Activated naive CD8-positive, alpha-beta T cell (primary cell): ENCODE results near the gene AICDA.
"Not testable (repeated sequence)": the region's sequence is repeated elsewhere in the genome, so short reads cannot be mapped to it uniquely, and the experiment has no call there.

Experiments
- H3K27ac Mint-ChIP-seq: one replicate; pipeline ENCODE4 v1.8.0; 2021; ENCODE audit warnings: mixed read lengths
- H3K27me3 Mint-ChIP-seq: one replicate; pipeline ENCODE4 v1.8.0; 2021; ENCODE audit warnings: mixed read lengths
- H3K36me3 Mint-ChIP-seq: one replicate; pipeline ENCODE4 v1.8.0; 2021; ENCODE audit warnings: mixed read lengths
- H3K4me1 Mint-ChIP-seq: one replicate; pipeline ENCODE4 v1.8.0; 2021; ENCODE audit warnings: low read depth, mixed read lengths
- H3K4me3 Mint-ChIP-seq: one replicate; pipeline ENCODE4 v1.8.0; 2021; ENCODE audit warnings: mild to moderate bottlenecking, mixed read lengths
- H3K9me3 Mint-ChIP-seq: one replicate; pipeline ENCODE4 v1.8.0; 2021; ENCODE audit warnings: low read depth, mixed read lengths

AICDA gene

DNA sequence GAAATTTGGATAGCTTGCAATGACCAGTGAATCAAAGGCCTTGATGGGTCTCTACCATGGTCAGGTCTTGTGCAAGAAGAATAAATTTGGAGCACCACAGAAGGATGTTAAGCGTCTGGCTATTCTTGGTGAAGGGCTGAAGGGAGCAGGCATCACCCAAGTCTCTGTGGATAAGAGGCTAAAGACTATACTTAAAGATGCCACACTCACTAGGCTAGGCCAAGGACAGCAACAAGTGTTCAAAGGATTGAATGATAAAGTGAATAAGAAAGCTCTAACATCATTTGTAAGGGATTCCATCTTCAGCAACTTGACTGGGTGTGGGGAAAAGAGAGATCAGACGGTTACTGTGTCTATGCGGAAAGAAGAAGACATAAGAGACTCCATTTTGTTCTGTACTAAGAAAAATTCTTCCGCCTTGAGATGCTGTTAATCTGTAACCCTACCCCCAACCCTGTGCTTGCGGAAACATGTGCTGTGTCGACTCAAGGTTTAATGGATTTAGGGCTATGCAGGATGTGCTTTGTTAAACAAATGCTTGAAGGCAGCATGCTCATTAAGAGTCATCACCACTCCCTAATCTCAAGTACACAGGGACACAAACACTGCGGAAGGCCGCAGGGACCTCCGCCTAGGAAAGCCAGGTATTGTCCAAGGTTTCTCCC lies 22.8 kb upstream of the AICDA start:
- H3K9me3 Mint-ChIP-seq, H3K27ac Mint-ChIP-seq, H3K36me3 Mint-ChIP-seq, H3K27me3 Mint-ChIP-seq, H3K4me1 Mint-ChIP-seq, H3K4me3 Mint-ChIP-seq: not testable (repeated sequence)

DNA sequence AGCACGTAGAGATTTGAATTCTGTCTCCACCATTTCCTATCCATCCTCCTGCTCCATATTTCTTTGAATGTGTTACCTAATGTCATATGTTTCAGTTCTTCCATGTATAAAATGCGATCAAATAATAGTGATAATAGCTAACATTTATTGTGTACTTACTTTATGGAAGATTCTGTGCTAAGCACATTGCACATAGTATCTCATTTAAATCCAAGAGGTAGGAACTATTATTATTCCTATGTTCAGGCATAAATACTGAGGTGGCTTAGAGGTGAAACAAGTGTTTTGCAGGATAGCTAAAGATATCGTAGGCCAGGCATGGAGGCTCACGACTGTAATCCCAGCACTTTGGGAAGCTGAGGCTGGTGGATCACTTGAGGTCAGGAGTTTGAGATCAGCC lies 17.5 kb upstream of the AICDA start:
- no peaks in the 10 kb centered on the region for H3K27me3 Mint-ChIP-seq
- no peaks in the 10 kb centered on the region for H3K4me1 Mint-ChIP-seq
- H3K4me3 Mint-ChIP-seq, result no peak overlapping the region
- no peaks in the 10 kb centered on the region for H3K36me3 Mint-ChIP-seq
- no peaks in the 10 kb centered on the region for H3K9me3 Mint-ChIP-seq
- no peak overlapping the region for H3K27ac Mint-ChIP-seq

DNA sequence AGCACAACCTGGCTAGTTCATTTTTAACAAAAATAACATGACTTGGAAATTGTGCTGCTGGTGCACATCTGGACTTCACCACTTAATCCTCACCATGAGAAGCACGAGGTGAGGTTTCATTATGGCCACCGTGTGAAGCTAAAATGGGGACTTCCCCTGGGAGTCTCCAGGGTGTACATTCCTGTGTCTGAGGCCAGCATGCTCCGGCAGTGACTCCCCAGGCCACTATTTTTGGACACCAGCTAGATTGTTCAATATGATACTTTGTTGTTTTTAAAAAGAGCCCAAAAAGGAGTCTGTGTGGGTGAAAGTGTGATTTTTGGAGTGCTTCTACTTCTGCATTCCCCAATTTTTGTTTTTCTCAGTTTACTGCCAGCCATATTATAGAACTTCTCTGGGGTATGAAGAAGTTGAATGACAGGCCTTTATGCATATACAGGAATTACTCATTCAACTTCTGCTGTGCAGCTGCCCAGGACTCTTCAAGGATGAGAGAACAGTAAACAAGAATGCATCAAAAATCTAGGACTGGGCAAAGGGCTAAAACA lies 16.9 kb upstream of the AICDA start:
- no peak overlapping the region for H3K4me3 Mint-ChIP-seq
- H3K36me3 Mint-ChIP-seq, result no peaks in the 10 kb centered on the region
- no peaks in the 10 kb centered on the region for H3K4me1 Mint-ChIP-seq
- H3K9me3 Mint-ChIP-seq, result no peaks in the 10 kb centered on the region
- no peak overlapping the region for H3K27ac Mint-ChIP-seq
- H3K27me3 Mint-ChIP-seq, result no peaks in the 10 kb centered on the region

DNA sequence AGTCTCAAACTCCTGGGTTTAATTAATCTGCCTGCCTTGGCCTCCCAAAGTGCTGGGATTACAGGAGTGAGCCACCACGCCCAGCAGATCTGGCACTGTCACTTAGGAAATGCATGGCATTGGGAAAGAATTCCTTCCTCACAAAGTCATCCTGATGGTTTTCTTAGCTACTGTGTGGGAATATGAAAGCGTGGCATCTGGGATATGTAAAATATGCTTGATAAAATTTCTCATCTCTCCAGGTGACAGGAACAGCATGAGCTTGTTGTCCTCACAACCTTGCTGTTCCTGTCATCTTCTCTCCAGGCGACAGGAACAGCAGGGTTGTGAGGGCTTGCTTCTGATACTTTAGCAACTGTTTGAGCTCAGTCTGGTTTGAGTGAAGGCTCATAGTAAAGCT lies 16.1 kb upstream of the AICDA start:
- no peaks in the 10 kb centered on the region for H3K9me3 Mint-ChIP-seq
- no peaks in the 10 kb centered on the region for H3K36me3 Mint-ChIP-seq
- H3K4me1 Mint-ChIP-seq, result no peaks in the 10 kb centered on the region
- no peak overlapping the region for H3K27ac Mint-ChIP-seq
- no peak overlapping the region for H3K4me3 Mint-ChIP-seq
- H3K27me3 Mint-ChIP-seq, result no peaks in the 10 kb centered on the region

DNA sequence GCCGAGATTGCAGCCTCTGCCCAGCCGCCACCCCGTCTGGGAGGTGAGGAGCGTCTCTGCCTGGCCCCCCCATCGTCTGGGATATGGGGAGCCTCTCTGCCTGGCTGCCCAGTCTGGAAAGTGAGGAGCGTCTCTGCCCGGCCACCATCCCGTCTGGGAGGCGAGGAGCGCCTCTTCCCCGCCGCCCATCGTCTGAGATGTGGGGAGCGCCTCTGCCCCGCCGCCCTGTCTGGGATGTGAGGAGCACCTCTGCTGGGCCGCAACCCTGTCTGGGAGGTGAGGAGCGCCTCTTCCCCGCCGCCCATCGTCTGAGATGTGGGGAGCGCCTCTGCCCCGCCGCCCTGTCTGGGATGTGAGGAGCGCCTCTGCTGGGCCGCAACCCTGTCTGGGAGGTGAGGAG lies 12.1 kb upstream of the AICDA start:
- not testable (repeated sequence) for H3K27me3 Mint-ChIP-seq, H3K4me3 Mint-ChIP-seq, H3K4me1 Mint-ChIP-seq, H3K36me3 Mint-ChIP-seq, H3K27ac Mint-ChIP-seq, H3K9me3 Mint-ChIP-seq

DNA sequence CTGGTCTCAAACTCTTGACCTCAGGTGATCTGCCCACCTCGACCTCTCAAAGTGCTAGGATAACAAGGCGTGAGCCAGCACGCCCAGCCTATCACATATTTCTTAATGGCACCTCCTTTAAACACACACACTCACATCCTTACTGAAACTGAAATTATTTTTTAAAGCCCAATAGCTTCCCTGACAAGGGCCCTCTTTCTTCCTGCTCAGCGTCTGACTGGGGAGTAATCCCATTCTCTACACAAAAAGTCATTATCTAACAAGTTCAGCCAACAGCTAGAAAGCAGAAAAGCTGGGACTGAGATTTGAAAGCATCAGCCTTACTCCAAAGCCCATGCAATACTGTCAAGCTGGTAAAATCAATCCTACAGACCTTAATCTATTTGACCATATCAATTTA lies 10.0 kb upstream of the AICDA start:
- H3K9me3 Mint-ChIP-seq, result no peaks in the 10 kb centered on the region
- no peaks in the 10 kb centered on the region for H3K36me3 Mint-ChIP-seq
- H3K4me3 Mint-ChIP-seq, result no peak overlapping the region
- H3K27me3 Mint-ChIP-seq, result no peaks in the 10 kb centered on the region
- H3K27ac Mint-ChIP-seq, result no peak overlapping the region
- H3K4me1 Mint-ChIP-seq, result no peaks in the 10 kb centered on the region

GRCh38 chr12:8615206-8615605 lies 2.5 kb upstream of the AICDA start:
- no peaks in the 10 kb centered on the region for H3K4me1 Mint-ChIP-seq

DNA sequence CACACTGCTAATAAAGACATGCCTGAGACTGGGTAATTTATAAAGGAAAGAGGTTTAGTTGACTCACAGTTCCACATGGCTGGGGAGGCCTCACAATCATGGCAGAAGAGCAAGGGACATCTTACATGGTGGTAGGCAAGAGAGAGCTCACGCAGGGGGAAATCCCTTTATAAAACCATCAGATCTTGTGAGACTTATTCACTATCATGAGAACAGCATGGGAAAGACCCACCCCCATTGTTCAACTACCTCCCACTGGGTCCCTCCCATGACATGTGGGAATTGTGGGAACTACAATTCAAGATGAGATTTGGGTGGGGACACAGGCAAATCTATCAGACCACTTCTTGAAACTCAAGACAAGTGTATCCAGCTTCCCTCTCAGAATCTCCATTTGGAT lies 1.2 kb upstream of the AICDA start:
- H3K27me3 Mint-ChIP-seq, H3K4me3 Mint-ChIP-seq, H3K36me3 Mint-ChIP-seq, H3K9me3 Mint-ChIP-seq, H3K4me1 Mint-ChIP-seq, H3K27ac Mint-ChIP-seq: not testable (repeated sequence)

More at GRCh38 chr12:8615206-8615605, 2.5 kb upstream of the AICDA start:
- Mint-ChIP-seq H3K27ac (no peak overlapping the region), H3K9me3 (no peaks in the 10 kb centered on the region), H3K27me3 (no peaks in the 10 kb centered on the region), H3K4me3 (no peak overlapping the region), H3K36me3 (no peaks in the 10 kb centered on the region)

DNA sequence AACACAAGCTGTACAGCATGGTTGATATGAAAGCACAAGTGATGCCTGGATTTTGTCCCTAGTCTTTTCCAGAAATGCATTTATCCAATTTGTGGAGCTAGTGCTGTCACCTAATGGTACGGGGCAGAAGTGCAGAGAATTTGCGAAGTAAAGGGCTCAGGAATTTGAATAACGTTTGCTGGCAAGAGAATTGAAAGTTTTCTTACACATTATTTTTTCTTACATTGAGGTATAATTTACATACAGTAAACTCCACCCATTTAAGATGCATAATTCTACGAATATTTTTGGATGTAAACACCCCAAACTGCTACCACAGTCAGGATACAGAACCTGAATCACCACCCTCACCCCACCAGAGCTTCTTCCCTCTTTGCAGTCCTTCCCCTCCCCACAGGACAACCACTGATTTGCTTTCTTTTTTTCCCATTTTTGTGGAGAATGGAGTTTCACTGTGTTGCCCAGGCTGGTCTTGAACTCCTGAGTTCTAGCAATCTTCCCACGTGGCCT lies 3.5 kb downstream of the AICDA start:
- Mint-ChIP-seq H3K36me3 (no peaks in the 10 kb centered on the region), H3K4me1 (peaks cover 10% of the 10 kb centered on the region), H3K9me3 (no peaks in the 10 kb centered on the region), H3K4me3 (no peak overlapping the region), H3K27me3 (no peaks in the 10 kb centered on the region), H3K27ac (no peak overlapping the region)

GRCh38 chr12:8606890-8607289 lies 5.8 kb downstream of the AICDA start:
- Mint-ChIP-seq H3K36me3 (no peaks in the 10 kb centered on the region), H3K9me3 (no peaks in the 10 kb centered on the region), H3K4me1 (peaks cover 10% of the 10 kb centered on the region), H3K27ac (no peak overlapping the region), H3K27me3 (peaks cover 2% of the 10 kb centered on the region), H3K4me3 (no peak overlapping the region)

GRCh38 chr12:8605057-8605456 lies 7.6 kb downstream of the AICDA start:
- H3K4me1 Mint-ChIP-seq, result peaks cover 10% of the 10 kb centered on the region
- no peak overlapping the region for H3K27ac Mint-ChIP-seq
- H3K9me3 Mint-ChIP-seq, result no peaks in the 10 kb centered on the region
- H3K4me3 Mint-ChIP-seq, result no peak overlapping the region
- H3K36me3 Mint-ChIP-seq, result no peaks in the 10 kb centered on the region
- H3K27me3 Mint-ChIP-seq, result peaks cover 2% of the 10 kb centered on the region

GRCh38 chr12:8603856-8604255 lies 8.8 kb downstream of the AICDA start:
- H3K27me3 Mint-ChIP-seq, result peaks cover 2% of the 10 kb centered on the region
- no peak overlapping the region for H3K4me3 Mint-ChIP-seq
- no peaks in the 10 kb centered on the region for H3K36me3 Mint-ChIP-seq
- H3K9me3 Mint-ChIP-seq, result no peaks in the 10 kb centered on the region
- no peak overlapping the region for H3K27ac Mint-ChIP-seq
- peaks cover 2% of the 10 kb centered on the region for H3K4me1 Mint-ChIP-seq

GRCh38 chr12:8603286-8603685 lies 9.4 kb downstream of the AICDA start:
- Mint-ChIP-seq H3K9me3 (no peaks in the 10 kb centered on the region), H3K4me3 (no peak overlapping the region), H3K27ac (no peak overlapping the region), H3K4me1 (no peaks in the 10 kb centered on the region), H3K36me3 (no peaks in the 10 kb centered on the region), H3K27me3 (peaks cover 2% of the 10 kb centered on the region)

DNA sequence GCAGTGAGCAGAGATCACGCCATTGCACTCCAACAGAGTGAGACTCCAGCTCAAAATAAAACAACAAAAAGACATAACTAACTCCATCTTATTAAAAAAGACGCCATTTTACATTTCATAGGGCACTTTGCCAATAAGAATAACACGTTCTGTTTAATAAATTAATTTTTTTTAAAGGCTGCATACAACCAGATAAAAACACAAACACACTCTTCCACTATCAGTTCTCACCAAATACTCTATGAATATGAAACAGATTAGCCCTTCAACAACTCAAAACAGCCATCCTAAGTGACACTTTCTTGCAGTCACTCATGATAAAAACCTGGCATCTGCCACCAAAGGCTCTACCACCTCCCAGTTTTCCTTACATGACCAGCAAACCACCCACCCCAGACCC lies 16.1 kb downstream of the AICDA start:
- Mint-ChIP-seq H3K4me3 (no peak overlapping the region), H3K27me3 (no peaks in the 10 kb centered on the region), H3K4me1 (no peaks in the 10 kb centered on the region), H3K36me3 (no peaks in the 10 kb centered on the region), H3K9me3 (no peaks in the 10 kb centered on the region), H3K27ac (no peak overlapping the region)

GRCh38 chr12:8594072-8594471 lies 18.6 kb downstream of the AICDA start:
- Mint-ChIP-seq H3K27me3 (no peaks in the 10 kb centered on the region), H3K9me3 (no peaks in the 10 kb centered on the region)

DNA sequence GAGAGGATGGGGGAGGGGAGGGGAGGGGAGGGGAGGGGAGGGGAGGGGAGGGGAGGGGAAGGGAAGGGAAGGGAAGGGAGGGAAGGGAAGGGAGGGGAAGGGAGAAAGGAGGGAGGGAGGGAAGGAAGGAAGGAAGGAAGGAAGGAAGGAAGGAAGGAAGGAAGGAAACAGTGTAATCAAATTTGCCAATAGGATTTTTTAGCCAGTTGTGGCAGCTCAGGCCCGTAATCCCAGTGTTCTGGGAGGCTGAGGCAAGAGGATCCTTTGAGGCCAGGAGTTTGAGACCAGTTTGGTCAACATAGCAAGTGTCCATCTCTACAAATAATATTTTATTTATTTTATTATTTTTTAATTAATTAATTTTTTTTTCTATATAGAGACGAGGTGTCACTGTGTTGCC lies 19.4 kb downstream of the AICDA start:
- Mint-ChIP-seq H3K27me3 (no peaks in the 10 kb centered on the region), H3K36me3 (no peaks in the 10 kb centered on the region), H3K27ac (no peak overlapping the region), H3K4me3 (no peak overlapping the region), H3K9me3 (no peaks in the 10 kb centered on the region), H3K4me1 (peaks cover 8% of the 10 kb centered on the region)

More at GRCh38 chr12:8594072-8594471, 18.6 kb downstream of the AICDA start:
- H3K4me1 Mint-ChIP-seq, result peaks cover 8% of the 10 kb centered on the region
- H3K4me3 Mint-ChIP-seq, result no peak overlapping the region
- H3K27ac Mint-ChIP-seq, result no peak overlapping the region
- H3K36me3 Mint-ChIP-seq, result no peaks in the 10 kb centered on the region
